ENCODE results near the gene XAGE3. TPM values are rescaled to one million over a fixed set of nuclear protein-coding genes. Genes with fewer than 3 reads are reported as not detected.
"Not testable (repeated sequence)": the region's sequence is repeated elsewhere in the genome, so short reads cannot be mapped to it uniquely, and the experiment has no call there.

XAGE3 gene, protein sequence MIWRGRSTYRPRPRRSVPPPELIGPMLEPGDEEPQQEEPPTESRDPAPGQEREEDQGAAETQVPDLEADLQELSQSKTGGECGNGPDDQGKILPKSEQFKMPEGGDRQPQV
- 0.64 TPM in 1 of 2 replicates, not detected in the other for total RNA-seq

DNA sequence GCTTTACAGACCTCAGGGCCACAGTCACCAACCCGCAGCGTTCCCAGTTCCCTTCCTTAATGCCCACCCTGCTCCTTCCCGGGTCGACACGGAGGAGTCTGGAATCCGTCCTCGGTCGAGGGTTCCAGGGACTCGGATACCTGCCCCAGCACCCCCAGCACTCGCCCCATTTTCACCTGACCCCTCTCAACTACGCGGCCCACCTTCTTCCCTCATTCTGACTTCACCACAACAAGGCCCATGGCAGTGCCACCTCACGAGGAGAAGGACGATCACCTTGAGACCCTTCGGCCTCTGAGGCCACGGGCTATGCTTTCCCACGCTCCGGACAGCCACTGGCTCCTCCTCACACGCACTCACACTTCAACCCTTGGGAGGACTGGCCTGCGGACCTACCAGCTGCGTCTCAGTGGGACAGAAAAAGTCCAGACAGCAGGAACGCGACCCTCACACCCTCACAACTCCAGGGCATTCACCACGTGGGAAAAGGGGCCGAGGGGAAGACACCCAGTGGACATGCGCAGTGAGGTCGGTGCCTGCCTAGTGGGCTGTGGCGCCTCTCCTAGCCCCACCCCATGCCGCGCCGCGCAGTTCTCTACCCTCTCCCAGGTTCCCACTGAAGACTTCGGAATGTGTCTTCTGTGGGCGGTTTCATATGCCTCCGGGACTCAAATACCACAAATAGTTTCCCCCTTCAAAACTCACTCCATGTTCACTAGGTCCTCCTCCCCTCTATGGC, at the start of gene XAGE3:
TSS of gene XAGE3 (minus strand) at position 474 of the 739 bp plus-strand sequence. CDS start 950 bp downstream, outside the sequence.
- H3K4me3 ChIP-seq (ENCODE audit: low read depth, low read length): no peak within 1 kb of the TSS
- no peak for DNase-seq (ENCODE audit: low read depth)
- TF ChIP-seq, protein P1, sequence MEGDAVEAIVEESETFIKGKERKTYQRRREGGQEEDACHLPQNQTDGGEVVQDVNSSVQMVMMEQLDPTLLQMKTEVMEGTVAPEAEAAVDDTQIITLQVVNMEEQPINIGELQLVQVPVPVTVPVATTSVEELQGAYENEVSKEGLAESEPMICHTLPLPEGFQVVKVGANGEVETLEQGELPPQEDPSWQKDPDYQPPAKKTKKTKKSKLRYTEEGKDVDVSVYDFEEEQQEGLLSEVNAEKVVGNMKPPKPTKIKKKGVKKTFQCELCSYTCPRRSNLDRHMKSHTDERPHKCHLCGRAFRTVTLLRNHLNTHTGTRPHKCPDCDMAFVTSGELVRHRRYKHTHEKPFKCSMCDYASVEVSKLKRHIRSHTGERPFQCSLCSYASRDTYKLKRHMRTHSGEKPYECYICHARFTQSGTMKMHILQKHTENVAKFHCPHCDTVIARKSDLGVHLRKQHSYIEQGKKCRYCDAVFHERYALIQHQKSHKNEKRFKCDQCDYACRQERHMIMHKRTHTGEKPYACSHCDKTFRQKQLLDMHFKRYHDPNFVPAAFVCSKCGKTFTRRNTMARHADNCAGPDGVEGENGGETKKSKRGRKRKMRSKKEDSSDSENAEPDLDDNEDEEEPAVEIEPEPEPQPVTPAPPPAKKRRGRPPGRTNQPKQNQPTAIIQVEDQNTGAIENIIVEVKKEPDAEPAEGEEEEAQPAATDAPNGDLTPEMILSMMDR (IDR thresholded peaks at IDR 0.05; ENCODE audit: insufficient read depth, low read depth, low read length): no peak

DNA sequence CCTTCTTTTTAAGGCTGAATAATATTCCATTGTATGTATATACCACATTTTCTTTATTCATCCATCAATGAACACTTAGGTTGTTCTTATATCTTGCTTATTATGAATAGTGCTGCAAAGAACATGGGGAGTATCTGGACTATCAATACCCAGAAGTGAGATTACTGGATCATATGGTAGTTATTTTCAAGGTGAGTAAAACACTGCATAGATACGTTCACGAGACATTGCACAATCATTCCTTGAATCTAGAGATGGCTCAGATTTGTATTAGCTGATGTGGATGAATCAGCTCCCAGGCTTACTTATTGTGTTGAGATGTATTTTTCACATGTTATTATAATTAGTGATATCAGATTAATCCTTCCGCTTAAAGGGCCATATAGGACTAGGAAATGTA, 46.8 kb upstream of the XAGE3 start:
- DNase-seq (ENCODE audit: low read depth); H3K4me3 ChIP-seq (ENCODE audit: low read depth, low read length): not testable (repeated sequence)

DNA sequence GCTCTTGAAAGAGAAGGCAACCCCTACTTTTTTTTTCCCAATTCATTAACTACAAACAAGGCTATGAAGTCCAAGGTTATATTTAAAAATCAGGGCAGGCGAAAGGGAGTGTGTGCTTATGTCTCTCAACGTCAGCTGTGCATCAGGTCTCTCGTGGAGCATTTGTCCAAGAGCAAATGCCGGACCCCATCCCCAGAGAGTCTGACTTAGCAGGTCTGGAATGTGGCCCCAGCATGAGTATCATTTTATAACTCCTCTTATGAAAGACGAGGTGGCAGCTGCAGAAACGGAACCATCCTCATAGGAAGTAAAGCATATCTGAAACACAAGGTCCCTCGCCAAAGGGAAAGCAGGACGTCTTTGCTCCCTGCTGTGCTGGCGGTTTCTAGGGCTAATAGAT, 45.8 kb upstream of the XAGE3 start:
- DNase-seq (ENCODE audit: low read depth): not testable (repeated sequence)

DNA sequence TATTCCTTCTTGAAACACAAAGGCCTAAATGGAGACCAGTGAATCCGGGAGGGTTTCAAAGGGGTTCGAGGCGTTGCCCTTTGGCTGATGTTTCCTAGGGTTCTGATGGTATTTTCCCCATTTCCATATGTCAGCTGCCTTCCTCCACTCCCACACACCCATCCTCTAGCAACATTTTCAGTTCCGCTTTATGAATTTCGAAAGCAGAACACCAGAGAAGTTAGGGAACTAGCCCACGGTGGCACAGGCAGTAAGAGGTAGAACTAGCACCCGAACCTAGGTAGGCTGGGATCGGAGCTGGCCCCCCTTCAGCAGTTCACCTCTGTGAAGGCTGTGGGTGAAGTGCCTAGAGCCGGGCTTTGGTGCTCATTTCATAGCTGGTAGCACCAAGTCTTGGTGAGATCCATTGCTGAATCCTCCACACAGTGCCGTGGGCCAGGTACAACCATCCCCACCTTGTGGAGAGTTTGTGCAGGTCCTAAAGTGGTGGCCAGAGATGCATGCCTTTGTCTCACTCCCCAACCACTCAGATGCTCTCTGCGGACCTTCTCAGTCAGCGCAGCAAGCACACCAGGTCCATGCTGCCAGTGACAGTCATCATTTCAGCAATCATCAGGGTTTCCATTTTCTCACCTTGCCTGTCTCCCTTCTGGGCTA, 41.6 kb upstream of the XAGE3 start:
- not testable (repeated sequence) for H3K4me3 ChIP-seq (ENCODE audit: low read depth, low read length); DNase-seq (ENCODE audit: low read depth)

More for the DNA sequence above, 45.8 kb upstream of the XAGE3 start:
- H3K4me3 ChIP-seq (ENCODE audit: low read depth, low read length): not testable (repeated sequence)

DNA sequence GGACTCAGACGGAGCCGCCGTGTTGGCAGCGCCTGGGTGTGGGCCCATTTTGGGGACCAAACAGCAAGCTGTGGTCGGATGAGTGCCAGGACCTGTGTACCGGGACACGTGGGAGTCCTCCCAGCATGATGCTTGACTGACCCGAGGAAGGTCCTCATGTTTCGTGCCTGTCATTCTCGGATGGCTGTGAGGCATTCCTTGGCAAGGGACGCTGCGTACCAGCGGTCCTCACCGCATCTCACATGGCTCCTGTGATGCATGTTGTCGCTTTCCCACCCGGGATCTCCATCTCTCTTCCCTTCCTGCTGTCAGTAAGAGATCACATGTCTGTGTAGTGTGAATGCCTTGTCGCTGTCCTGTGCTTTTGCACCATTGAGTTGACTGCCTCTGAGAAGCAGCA, 40.0 kb upstream of the XAGE3 start:
- not testable (repeated sequence) for DNase-seq (ENCODE audit: low read depth)

DNA sequence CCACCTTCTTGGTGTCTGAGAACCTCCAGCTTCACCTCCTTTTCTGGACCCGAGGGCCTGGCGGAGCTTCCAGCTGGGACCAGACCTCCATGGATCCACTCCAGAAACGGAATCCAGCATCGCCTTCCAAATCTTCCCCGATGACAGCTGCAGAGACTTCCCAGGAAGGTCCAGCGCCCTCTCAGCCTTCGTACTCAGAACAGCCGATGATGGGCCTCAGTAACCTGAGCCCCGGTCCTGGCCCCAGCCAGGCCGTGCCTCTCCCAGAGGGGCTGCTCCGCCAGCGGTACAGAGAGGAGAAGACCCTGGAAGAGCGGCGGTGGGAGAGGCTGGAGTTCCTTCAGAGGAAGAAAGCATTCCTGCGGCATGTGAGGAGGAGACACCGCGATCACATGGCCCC, 39.3 kb upstream of the XAGE3 start:
- H3K4me3 ChIP-seq (ENCODE audit: low read depth, low read length); DNase-seq (ENCODE audit: low read depth): not testable (repeated sequence)

More for the DNA sequence above, 40.0 kb upstream of the XAGE3 start:
- H3K4me3 ChIP-seq (ENCODE audit: low read depth, low read length): not testable (repeated sequence)

DNA sequence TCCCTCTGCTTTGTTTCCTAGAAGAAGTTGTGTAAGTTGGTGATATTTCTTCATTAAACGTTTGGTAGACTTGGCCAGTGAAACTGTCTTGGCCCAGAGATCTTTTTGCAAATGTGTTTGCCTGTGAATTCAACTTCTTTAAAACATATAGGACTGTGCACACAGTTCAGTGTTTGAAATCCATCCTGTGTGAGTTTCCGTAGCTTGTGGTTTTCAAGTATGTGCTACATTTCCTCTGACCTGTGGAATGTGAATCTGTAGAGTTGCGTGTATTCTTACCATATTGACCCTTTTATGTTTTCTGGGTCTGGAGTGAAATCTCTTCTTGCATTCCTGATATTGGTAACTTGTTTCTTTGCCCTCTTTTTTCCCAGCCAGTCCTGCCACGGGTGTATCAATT, 38.2 kb upstream of the XAGE3 start:
- DNase-seq (ENCODE audit: low read depth); H3K4me3 ChIP-seq (ENCODE audit: low read depth, low read length): not testable (repeated sequence)

DNA sequence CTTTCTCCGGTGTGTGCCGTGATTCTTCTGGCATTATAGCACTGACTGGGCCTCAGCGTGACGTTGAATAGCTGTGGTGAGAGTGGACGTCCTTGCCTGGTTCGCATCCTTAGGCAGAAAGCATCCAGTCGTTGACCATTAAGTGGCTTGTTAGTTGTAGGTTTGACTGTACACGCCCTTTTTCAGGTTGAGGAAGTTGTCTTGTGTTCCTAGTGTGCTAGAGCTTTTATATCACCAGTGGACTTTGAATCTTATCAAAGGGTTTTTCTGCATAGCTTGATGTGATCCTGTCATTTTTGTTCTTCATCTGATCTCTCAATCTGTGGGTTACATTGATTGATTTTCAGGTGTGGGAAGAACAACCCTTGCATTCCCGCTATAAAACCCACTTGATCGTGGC, 37.6 kb upstream of the XAGE3 start:
- H3K4me3 ChIP-seq (ENCODE audit: low read depth, low read length); DNase-seq (ENCODE audit: low read depth): not testable (repeated sequence)

DNA sequence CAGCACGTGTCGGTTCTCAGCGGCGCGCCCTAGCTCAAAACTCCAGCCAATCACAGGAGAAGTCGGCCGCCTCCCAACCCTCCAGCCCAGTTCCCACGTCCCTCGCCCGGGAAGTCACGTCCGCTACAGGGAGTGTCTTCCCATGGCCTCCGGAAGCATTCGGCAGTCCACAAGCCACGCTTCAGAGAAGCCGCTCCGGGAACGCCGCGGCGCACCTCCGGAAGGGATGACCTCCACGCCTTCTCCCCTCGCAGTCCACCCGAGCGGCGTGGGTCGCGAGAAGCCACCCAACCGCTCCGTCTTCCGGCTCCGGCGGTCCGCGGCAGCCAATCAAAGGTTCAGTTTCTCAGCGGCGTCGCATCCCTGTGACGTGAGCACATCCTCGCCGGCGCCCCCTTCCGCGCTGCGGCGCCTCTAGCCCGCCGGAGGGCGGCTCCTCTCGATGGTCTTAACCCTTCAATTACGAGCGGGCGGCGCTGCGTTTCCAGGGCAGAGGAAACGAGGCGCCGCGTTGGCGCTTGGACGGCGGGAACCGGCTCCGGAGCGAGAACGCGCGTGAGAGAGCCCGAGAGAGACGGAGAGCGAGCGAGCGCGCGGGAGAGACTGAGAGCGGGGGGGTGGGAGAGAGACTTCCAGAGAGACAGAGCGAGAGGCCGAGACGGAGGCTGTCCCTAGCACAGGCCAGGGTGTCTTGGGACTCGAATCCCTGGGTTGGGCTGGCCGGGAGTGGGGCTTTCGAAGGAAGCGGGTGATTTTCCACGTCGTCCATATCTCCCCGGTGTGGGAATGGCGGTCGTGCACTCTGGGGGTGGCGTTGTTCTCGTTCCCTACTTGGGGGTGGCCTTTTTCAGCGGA, 29.2 kb upstream of the XAGE3 start, which contains the start of gene FAM156B:
TSS of gene FAM156B (plus strand) at position 476 of the 855 bp plus-strand sequence. CDS start 9,896 bp downstream, outside the sequence.
- DNase-seq (ENCODE audit: low read depth); H3K4me3 ChIP-seq (ENCODE audit: low read depth, low read length): not testable (repeated sequence)

DNA sequence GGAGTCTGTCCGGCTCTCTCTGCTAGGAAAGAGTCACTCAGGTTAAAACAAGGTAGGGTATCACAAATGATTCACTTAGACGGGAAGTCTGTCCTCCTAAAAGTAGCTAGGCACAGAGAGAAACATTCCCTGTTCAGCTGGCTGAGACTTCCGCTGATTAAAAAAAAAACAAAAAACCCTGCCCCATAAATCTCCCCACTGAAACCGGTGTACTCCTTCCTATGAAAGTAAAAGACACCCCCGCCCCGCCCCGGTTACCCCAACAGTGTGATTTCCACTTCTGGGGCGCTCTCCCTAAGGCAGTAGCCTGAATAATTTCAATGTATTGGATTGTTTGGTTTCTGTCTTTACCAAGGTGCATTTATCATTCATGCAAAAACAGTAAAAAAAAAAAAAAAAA, 28.6 kb upstream of the XAGE3 start:
- H3K4me3 ChIP-seq (ENCODE audit: low read depth, low read length); DNase-seq (ENCODE audit: low read depth): not testable (repeated sequence)

DNA sequence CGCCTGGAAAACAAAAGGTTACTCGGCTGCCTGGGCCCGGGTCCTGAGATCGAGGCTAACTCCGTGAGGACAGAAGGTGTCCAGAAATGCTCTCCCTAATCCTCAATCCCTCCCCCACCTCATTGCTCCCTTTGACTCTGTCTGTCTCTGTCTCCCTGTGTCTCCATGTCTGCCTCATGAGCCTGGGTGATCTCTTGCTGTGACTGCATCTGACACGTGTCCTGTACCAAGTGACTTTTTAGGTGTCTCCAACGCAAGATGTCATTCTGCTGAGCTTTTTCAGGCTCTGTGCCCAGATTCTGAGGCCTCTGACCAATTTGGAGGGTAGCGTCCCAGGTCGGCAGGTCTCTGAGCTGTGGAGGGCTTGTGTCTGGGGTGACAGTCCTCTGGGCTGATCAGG, 20.2 kb upstream of the XAGE3 start:
- not testable (repeated sequence) for DNase-seq (ENCODE audit: low read depth)

DNA sequence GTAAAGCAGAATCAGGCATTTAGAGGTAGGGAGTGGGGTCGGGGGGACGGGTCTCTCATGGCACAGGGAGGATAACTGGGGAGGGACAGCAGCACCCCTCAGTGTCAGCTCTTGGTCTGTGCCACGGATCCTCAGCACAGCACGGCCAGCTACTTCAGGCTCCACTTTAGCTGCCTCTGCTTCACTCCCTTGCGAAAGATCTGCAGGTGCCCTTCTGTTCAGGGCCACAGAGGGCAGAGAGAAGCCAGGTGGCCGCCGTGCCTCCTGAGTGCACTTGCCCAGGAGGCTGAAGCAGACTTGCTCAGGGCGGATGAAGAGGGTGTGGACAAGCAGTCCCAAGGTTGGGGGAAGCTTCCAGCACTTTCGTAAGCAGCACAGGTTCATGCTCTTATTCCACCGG, 19.6 kb upstream of the XAGE3 start:
- DNase-seq (ENCODE audit: low read depth); H3K4me3 ChIP-seq (ENCODE audit: low read depth, low read length): not testable (repeated sequence)

More for the DNA sequence above, 20.2 kb upstream of the XAGE3 start:
- H3K4me3 ChIP-seq (ENCODE audit: low read depth, low read length): not testable (repeated sequence)

DNA sequence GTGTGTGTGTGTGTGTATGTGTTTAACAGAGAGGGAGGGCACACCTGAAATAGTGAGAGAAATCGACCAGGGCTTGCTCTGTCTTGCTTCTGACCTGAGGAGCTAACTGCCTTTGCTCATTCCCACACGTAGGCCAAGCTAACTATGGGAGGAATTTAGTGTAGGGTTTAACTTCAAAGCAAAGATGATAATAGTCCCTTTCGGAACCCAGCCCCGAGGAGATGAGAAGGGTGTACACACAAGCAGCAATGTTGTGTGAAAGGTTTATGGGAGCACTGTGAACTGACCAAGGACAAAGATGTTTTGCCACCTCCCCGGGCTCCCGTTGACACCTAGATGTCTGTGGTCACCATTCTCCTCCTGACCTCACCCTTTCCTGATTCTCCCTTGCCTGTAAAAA, 8.5 kb upstream of the XAGE3 start:
- not testable (repeated sequence) for DNase-seq (ENCODE audit: low read depth); H3K4me3 ChIP-seq (ENCODE audit: low read depth, low read length)

DNA sequence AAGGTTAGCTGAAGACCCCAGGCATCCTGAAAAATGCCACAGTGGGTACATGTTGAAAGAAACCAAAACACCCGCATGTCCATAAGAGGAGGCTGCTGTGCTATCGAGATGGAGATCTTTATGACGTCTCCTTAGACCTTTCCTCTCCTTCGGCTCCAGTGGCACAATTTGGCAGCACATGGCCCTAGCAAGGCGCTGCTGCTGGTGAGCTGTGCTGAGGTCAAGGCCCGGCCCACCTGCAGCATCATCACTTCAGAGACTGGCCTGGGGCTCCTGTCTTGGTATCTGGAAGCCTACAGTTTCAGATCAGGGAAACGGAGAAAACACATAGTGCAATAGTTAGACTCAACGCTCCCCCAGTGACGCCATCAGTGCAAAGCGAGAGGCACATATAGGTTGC, 7.6 kb upstream of the XAGE3 start:
- not testable (repeated sequence) for DNase-seq (ENCODE audit: low read depth); H3K4me3 ChIP-seq (ENCODE audit: low read depth, low read length)
